Measurements from ENCODE around the gene TNC.

Gene TNC

GRCh38 chr9:115093520-115093919, 24.4 kb downstream of the TNC start:
- no peak for DNase-seq

GRCh38 chr9:115090486-115090885, 27.5 kb downstream of the TNC start:
- DNase-seq: no peak

GRCh38 chr9:115088860-115089259, 29.1 kb downstream of the TNC start:
- DNase-seq: no peak

GRCh38 chr9:115086886-115087285, 31.1 kb downstream of the TNC start:
- no peak for DNase-seq

- no peak for DNase-seq
Observed at GRCh38 chr9:115086461-115086860, 31.5 kb downstream of the TNC start.

- no peak for DNase-seq
Observed at GRCh38 chr9:115085773-115086377, 32.1 kb downstream of the TNC start.

- DNase-seq: no peak
Observed at GRCh38 chr9:115084709-115085108, 33.2 kb downstream of the TNC start.

GRCh38 chr9:115084157-115084556, 33.8 kb downstream of the TNC start:
- DNase-seq: no peak

- DNase-seq: no peak
Observed at GRCh38 chr9:115080242-115080641, 37.7 kb downstream of the TNC start.

GRCh38 chr9:115079156-115079555, 38.8 kb downstream of the TNC start:
- no peak for DNase-seq

- DNase-seq: no peak
Observed at GRCh38 chr9:115073456-115073855, 44.5 kb downstream of the TNC start.

GRCh38 chr9:115071176-115071575, 46.8 kb downstream of the TNC start:
- DNase-seq: no peak

- no peak for DNase-seq
Observed at GRCh38 chr9:115069771-115070170, 48.2 kb downstream of the TNC start.

- DNase-seq: no peak
Observed at GRCh38 chr9:115069302-115069701, 48.7 kb downstream of the TNC start.

- no peak for DNase-seq
Observed at GRCh38 chr9:115068031-115068430, 49.9 kb downstream of the TNC start.

- no peak for DNase-seq
Observed at GRCh38 chr9:115063058-115063845, 54.7 kb downstream of the TNC start.

GRCh38 chr9:115058684-115059315, 59.2 kb downstream of the TNC start:
- DNase-seq: no peak

GRCh38 chr9:115058175-115058574, 59.8 kb downstream of the TNC start:
- no peak for DNase-seq

- no peak for DNase-seq
Observed at GRCh38 chr9:115057559-115057958, 60.4 kb downstream of the TNC start.

GRCh38 chr9:115050002-115050490, 67.9 kb downstream of the TNC start:
- no peak for DNase-seq

- no peak for DNase-seq
Observed at GRCh38 chr9:115046824-115047223, 71.1 kb downstream of the TNC start.

GRCh38 chr9:115046199-115046598, 71.8 kb downstream of the TNC start:
- no peak for DNase-seq

GRCh38 chr9:115043632-115044031, 74.3 kb downstream of the TNC start:
- DNase-seq: no peak

All from right hindlimb (tissue), 1 donor.